ENCODE measurements around the gene ASH1L. TPM values are rescaled to one million over a fixed set of nuclear protein-coding genes. Genes with fewer than 3 reads are reported as not detected.

ASH1L gene
- total and polyA plus RNA-seq, 9 of the 15 experiments (the other 6 are each of a cell fraction or from before 2014, with no cell fraction given): 2.0 to 23.3 (median 14.6) TPM

- TF ChIP-seq THRA (IDR thresholded peaks at IDR 0.05): no peak
- peak; percentile 73 for TF ChIP-seq ELF1 (tag; IDR thresholded peaks at IDR 0.05)
- no peak for TF ChIP-seq TEAD2 (tag; IDR thresholded peaks at IDR 0.05)
- TF ChIP-seq ZNF197 (CRISPR knock-in tag; IDR thresholded peaks at IDR 0.05; ENCODE audit: low read depth): no peak
- peak; percentile 82 for TF ChIP-seq FIP1L1 (IDR thresholded peaks at IDR 0.05; ENCODE audit: low read depth, low read length, poor library complexity, severe bottlenecking)
- peak; percentile 95 for TF ChIP-seq POLR2AphosphoS5 (IDR thresholded peaks at IDR 0.05; ENCODE audit: control insufficient read depth, insufficient read depth, low read depth, low read length)
- TF ChIP-seq ZNF589 (CRISPR knock-in tag; IDR thresholded peaks at IDR 0.05; ENCODE audit: low read depth): no peak
- TF ChIP-seq FOSL1 (tag; conservative IDR thresholded peaks at IDR 0.05): no peak
- peak; percentile 91 for TF ChIP-seq TBP (optimal IDR thresholded peaks at IDR 0.05; ENCODE audit: low read depth, low read length)
- no peak for TF ChIP-seq HMG20A (CRISPR knock-in tag; conservative IDR thresholded peaks at IDR 0.05)
- peak; percentile 81 for TF ChIP-seq SMAD1 (IDR thresholded peaks at IDR 0.05; ENCODE audit: low read depth, low read length, partially characterized antibody)
- TF ChIP-seq NCOA4 (IDR thresholded peaks at IDR 0.05; ENCODE audit: partially characterized antibody): no peak
- TF ChIP-seq HSF4 (CRISPR knock-in tag; IDR thresholded peaks at IDR 0.05; ENCODE audit: borderline replicate concordance): no peak
- peak; percentile 99 for TF ChIP-seq POLR2B (IDR thresholded peaks at IDR 0.05; ENCODE audit: low read depth, partially characterized antibody)
- peak; percentile 91 for TF ChIP-seq TCF7L2 (IDR thresholded peaks at IDR 0.05; ENCODE audit: low read depth, low read length)
- TF ChIP-seq FOS (IDR thresholded peaks at IDR 0.05; ENCODE audit: extremely low read depth, insufficient read length): no peak
- peak; percentile 46; the same call in 1 of the 2 replicates for TF ChIP-seq RUNX1 (IDR thresholded peaks at IDR 0.05; ENCODE audit: low read depth)
- TF ChIP-seq USF2 (CRISPR knock-in tag; IDR thresholded peaks at IDR 0.05): no peak
- TF ChIP-seq ZBED1 (IDR thresholded peaks at IDR 0.05): peak; percentile 80; the same call in 1 of the 2 replicates
- no peak for TF ChIP-seq TRIM25 (IDR thresholded peaks at IDR 0.05; ENCODE audit: borderline replicate concordance)
- no peak for TF ChIP-seq YBX1 (IDR thresholded peaks at IDR 0.05)
- no peak for TF ChIP-seq NFATC3 (IDR thresholded peaks at IDR 0.05)
- TF ChIP-seq CREB5 (CRISPR knock-in tag; IDR thresholded peaks at IDR 0.05): no peak
These were observed at the start of gene ASH1L (continued) for GRCh38 chr1:155562581-155563376.
